HCT116 (cell line): ENCODE results near the gene SP3.
A peak's percentile ranks its signal among the peaks of the same experiment; 100 is the strongest.

Experiments used
- CEBPB ChIP-seq: IDR thresholded peaks from 2 replicates; pipeline ENCODE4 v1.6.1; 2012; ENCODE audit warnings: low read depth
- POLR2A ChIP-seq: IDR thresholded peaks from 2 replicates; pipeline ENCODE4 v1.7.0; 2011; ENCODE audit warnings: borderline replicate concordance; ENCODE audit not compliant: insufficient read depth, insufficient read length; ENCODE audit errors: extremely low read depth
- ZFX ChIP-seq: fragments of 450-650 bp; IDR thresholded peaks from 2 replicates; pipeline ENCODE4 v1.6.1; 2017
- TF ChIP-seq, protein P1 (sequence below), 3 experiments: fragments of 200-600 bp in 1 of 3; sonication (generic) in 1 of 3; IDR thresholded peaks in 2 of 3; conservative IDR thresholded peaks in 1 of 3; 2 replicates each; pipeline ENCODE4 v1.5.1; 2012 to 2017; ENCODE audit warnings: low read depth in 2 of 3, low read length in 2 of 3, antibody characterized with exemption in 1 of 3, borderline replicate concordance in 1 of 3, control low read depth in 1 of 3, mild to moderate bottlenecking in 1 of 3, mixed read lengths in 1 of 3, mixed run types in 1 of 3, moderate library complexity in 1 of 3; ENCODE audit not compliant: insufficient read depth in 1 of 3

DNA sequence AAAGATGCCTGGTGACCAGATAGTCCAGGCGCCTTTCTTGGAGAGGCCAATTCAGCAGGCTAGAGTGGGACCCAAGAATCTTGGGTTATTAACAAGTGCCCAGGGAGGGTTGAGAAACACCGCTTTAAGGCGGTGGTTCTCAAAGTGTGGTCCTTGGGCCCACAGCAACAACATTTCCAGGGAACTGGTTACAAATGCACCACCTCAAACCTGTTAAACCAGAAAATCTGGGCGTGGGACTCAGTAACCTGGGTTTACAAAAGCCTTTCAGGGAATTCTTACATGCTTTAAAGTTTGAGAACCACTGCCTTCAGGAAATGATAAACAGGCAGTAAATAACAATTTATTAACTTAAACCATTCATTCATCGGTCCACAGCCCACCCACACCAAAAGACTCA lies 92.5 kb downstream of the SP3 start:
- TF ChIP-seq POLR2A (no peak), ZFX (no peak), CEBPB (0 out of 2 replicates have a peak, but pooled peaks have one; percentile 12)
- TF ChIP-seq, protein P1, sequence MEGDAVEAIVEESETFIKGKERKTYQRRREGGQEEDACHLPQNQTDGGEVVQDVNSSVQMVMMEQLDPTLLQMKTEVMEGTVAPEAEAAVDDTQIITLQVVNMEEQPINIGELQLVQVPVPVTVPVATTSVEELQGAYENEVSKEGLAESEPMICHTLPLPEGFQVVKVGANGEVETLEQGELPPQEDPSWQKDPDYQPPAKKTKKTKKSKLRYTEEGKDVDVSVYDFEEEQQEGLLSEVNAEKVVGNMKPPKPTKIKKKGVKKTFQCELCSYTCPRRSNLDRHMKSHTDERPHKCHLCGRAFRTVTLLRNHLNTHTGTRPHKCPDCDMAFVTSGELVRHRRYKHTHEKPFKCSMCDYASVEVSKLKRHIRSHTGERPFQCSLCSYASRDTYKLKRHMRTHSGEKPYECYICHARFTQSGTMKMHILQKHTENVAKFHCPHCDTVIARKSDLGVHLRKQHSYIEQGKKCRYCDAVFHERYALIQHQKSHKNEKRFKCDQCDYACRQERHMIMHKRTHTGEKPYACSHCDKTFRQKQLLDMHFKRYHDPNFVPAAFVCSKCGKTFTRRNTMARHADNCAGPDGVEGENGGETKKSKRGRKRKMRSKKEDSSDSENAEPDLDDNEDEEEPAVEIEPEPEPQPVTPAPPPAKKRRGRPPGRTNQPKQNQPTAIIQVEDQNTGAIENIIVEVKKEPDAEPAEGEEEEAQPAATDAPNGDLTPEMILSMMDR (IDR thresholded peaks at IDR 0.05 in 2 of 3, conservative IDR thresholded peaks at IDR 0.05 in 1 of 3; ENCODE audit: borderline replicate concordance in 1 of 3, insufficient read depth in 1 of 3, low read depth in 2 of 3, low read length in 2 of 3): no peak
